ENCODE results near the gene SYT6.

The SYT6 gene

DNA sequence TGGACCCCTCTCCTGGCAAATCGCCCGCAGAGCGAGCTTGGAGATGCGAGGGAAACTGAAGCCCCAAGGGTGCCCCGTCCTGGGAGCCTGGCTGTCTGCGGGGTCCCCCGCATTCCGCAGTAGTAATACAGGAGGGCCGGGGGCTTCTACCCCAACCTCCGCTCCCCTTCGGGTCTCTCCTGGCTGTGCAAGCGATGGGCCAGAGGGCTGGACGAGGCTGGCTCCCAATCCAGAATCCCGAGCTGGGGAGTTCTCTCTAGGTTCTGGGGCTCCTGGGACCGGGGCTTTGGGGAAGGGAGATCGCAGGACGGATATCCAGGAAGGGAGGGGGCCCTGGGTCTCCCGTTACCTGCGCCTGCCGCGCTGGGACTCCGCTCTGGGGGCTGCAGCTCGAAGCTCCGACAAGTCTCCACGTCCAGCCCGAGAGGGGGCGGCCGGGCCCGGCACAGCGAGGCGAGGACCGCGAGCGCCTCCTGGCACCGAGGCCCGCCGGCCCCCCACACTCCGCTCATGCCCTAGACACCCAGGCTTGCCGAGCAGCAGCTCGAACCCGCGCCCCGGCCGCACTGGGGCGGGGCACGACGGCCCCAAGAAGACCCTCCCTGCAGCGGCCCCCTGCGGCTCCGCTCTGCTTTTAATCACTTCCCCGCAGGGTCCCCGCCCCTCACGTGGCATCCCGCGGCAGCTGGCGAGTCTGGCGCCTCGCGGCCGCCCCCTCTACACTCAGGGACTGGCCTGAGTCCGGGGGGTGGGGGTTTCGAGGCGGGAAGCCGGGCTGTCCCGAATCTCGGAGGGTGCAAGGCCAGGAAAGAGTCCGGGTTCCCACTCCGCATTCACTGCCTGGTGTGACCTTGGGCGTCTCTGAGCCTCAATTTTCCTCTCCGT, at the start of gene SYT6:
Gene SYT6 (minus strand): TSS at position 609 of the 885 bp plus-strand sequence. CDS start 97 bp downstream, at position 512.
- peak; percentile 40 for DNase-seq (ENCODE audit: low spot score)
- in situ Hi-C loops (cut with MboI; ENCODE audit: low sequenced_read_pairs, unreplicated experiment) = no loop called here
- TF ChIP-seq, protein P1, sequence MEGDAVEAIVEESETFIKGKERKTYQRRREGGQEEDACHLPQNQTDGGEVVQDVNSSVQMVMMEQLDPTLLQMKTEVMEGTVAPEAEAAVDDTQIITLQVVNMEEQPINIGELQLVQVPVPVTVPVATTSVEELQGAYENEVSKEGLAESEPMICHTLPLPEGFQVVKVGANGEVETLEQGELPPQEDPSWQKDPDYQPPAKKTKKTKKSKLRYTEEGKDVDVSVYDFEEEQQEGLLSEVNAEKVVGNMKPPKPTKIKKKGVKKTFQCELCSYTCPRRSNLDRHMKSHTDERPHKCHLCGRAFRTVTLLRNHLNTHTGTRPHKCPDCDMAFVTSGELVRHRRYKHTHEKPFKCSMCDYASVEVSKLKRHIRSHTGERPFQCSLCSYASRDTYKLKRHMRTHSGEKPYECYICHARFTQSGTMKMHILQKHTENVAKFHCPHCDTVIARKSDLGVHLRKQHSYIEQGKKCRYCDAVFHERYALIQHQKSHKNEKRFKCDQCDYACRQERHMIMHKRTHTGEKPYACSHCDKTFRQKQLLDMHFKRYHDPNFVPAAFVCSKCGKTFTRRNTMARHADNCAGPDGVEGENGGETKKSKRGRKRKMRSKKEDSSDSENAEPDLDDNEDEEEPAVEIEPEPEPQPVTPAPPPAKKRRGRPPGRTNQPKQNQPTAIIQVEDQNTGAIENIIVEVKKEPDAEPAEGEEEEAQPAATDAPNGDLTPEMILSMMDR (IDR thresholded peaks at IDR 0.05; ENCODE audit: borderline replicate concordance, control extremely low read depth, extremely low read depth, insufficient read depth, missing control alignments) = no peak

DNA sequence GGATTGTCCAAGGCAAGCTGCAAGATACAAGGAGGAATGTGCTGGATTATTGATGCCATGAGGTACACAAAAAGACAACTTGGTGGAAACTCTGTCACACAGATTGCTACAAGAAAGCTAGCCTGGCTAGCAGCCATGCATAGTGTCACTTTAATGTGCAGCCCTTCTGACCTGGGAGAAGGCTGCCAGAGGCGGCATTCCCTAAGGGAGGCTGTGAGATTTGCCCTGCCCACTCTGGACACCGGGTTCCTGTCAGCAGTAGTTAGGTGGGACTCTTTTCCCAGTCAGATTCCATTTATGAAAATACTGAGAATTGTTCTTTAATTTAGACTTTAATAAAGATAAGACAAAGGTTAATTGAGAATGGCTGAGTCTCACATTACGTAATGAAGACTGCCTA, 47.8 kb upstream of the SYT6 start:
- TF ChIP-seq, protein P1 (IDR thresholded peaks at IDR 0.05; ENCODE audit: borderline replicate concordance, control extremely low read depth, extremely low read depth, insufficient read depth, missing control alignments) = no peak
- no peak for DNase-seq (ENCODE audit: low spot score)
- in situ Hi-C loops (cut with MboI; ENCODE audit: low sequenced_read_pairs, unreplicated experiment) = no loop called here

DNA sequence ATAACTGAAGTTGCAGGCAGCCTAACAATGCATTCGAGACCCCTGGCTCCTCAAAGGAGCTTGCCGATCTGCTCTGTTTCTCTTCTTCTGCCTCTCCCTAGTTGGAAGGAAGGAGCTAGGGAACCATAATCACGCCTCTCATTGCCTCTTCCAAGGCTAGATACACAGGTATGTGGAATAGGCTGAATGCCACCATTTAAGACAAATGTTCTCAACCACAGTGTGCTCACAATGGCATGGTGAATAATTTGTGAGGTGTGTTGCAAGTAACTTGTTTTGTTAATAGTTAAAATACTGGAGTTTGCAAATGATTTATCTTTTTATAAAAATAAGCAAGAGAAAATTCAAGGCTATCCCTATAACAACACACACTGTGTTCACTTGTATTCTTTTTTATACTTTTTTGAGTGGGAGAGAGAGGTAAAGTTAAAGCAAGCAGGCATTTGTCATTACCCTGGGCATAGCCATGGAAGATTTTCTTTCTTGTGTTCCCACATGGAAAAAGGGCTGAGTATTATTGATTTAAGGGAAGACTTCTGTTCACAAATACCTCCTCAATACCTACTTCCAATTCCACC, 45.4 kb upstream of the SYT6 start:
- no peak for DNase-seq (ENCODE audit: low spot score)
- in situ Hi-C loops (cut with MboI; ENCODE audit: low sequenced_read_pairs, unreplicated experiment) = no loop called here
- TF ChIP-seq, protein P1 (IDR thresholded peaks at IDR 0.05; ENCODE audit: borderline replicate concordance, control extremely low read depth, extremely low read depth, insufficient read depth, missing control alignments) = no peak

DNA sequence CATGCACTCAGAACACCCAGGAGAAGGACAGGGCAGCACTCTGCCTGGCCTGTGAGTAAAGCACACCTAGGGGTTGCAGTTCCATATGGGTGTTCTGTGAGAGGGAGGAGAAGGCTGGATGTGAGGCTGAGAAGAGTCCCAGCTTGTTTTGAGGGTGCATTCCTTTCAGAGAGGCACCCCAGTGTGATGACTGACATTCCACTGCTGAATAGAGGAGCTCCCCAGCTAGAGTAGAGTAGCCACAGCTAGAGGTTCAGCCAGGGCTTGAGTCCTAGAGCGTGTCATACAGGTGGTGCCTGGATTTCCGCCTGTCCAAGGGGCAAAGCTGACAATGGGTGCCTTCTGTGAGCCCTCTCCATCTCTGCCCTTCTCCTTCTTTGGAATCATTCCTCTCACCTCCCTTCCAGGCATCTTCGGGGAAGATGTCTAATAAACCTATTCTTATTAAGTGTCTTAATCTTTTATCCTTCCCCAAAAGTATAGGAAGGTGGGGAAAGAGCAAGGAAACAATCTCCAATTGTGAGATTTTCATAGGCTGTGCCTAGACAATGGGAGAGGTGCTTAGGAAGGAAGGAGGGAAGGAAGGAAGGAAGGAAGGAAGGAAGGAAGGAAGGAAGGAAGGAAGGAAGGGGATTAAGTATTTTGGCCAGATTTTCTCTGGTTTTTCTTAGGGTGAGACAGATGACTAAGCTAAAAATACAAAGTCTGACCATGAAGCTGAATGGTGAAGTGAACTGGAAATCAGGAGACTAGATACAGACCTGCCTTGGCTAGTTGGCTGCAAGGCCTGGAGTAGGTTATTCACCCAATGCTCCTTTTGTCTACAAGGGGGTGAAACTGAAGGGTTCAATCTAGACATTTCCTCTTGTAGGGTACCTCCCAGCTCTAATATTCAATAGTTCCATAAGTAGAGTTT, 43.6 kb upstream of the SYT6 start:
- TF ChIP-seq, protein P1 (IDR thresholded peaks at IDR 0.05; ENCODE audit: borderline replicate concordance, control extremely low read depth, extremely low read depth, insufficient read depth, missing control alignments) = no peak
- no peak for DNase-seq (ENCODE audit: low spot score)
- in situ Hi-C loops (cut with MboI; ENCODE audit: low sequenced_read_pairs, unreplicated experiment) = no loop called here

GRCh38 chr1:114195819-114196218, 42.1 kb upstream of the SYT6 start:
- TF ChIP-seq, protein P1 (IDR thresholded peaks at IDR 0.05; ENCODE audit: borderline replicate concordance, control extremely low read depth, extremely low read depth, insufficient read depth, missing control alignments) = no peak
- in situ Hi-C loops (cut with MboI; ENCODE audit: low sequenced_read_pairs, unreplicated experiment) = no loop called here

DNA sequence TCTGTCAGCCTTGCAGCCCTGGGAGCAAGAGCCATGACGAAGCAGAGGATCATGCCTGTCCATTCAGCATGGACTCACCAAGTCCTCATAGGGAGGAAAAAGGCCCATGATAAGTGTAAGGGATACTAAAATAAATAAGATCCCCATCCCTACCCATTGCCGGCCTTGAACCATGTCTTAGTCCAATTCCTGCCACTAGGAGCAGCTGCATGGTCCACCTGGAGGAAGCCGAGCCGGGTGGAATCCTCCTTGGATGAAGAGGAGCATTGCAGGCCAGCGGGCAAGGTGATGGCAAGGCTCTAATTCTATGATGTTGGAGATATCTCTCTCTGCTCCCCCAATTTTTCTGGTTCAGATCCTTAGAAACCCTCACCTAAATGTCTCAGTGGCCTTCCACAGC, 38.7 kb upstream of the SYT6 start:
- DNase-seq (ENCODE audit: low spot score) = no peak
- TF ChIP-seq, protein P1 (IDR thresholded peaks at IDR 0.05; ENCODE audit: borderline replicate concordance, control extremely low read depth, extremely low read depth, insufficient read depth, missing control alignments) = no peak
- in situ Hi-C loops (cut with MboI; ENCODE audit: low sequenced_read_pairs, unreplicated experiment) = no loop called here

More at GRCh38 chr1:114195819-114196218, 42.1 kb upstream of the SYT6 start:
- no peak for DNase-seq (ENCODE audit: low spot score)

Measured in GM13976 (cell line).